Prostate gland (tissue), 2 donors: ENCODE data around the gene TOP1. TPM values are rescaled to one million over a fixed set of nuclear protein-coding genes. Genes with fewer than 3 reads are reported as not detected.

Experiments
- DNase-seq: peaks from one replicate; pipeline ENCODE4 v3.0.0-alpha.2; 2019; ENCODE audit warnings: low spot score
- H3K27ac ChIP-seq, 2 donors: fragments of 200-600 bp; sonication (generic); 2 replicates each; pipeline ENCODE4 v1.5.1; 2017 to 2019
- H3K27me3 ChIP-seq: fragments of 200-600 bp; sonication (generic); replicated peaks from 2 replicates; pipeline ENCODE4 v1.5.1; 2019; ENCODE audit not compliant: insufficient read depth
- H3K36me3 ChIP-seq, 2 donors: fragments of 200-600 bp; sonication (generic); 1 replicate in 1 of 2; 2 replicates in 1 of 2; pipeline versions ENCODE4 v1.5.1 to v1.8.1; 2017 to 2019
- H3K4me1 ChIP-seq: fragments of 200-600 bp; sonication (generic); replicated peaks from 2 replicates; pipeline ENCODE4 v1.5.1; 2019
- H3K4me3 ChIP-seq, 2 donors: fragments of 200-600 bp; sonication (generic); 2 replicates each; pipeline ENCODE4 v1.5.1; 2017 to 2019
- H3K9me3 ChIP-seq: fragments of 200-600 bp; sonication (generic); 2 replicates; pipeline ENCODE4 v1.5.1; 2017
- CTCF ChIP-seq, 4 experiments: fragments of 200-600 bp in 2 of 4; fragments of 450-650 bp in 2 of 4; sonication (generic) in 2 of 4; IDR thresholded peaks; 1 replicate in 3 of 4; 2 replicates in 1 of 4; pipeline ENCODE4 v1.5.1; 2016 to 2019; ENCODE audit warnings: antibody characterized with exemption in 4 of 4, mild to moderate bottlenecking in 2 of 4, moderate library complexity in 2 of 4
- POLR2A ChIP-seq: fragments of 450-650 bp; IDR thresholded peaks from one replicate; pipeline ENCODE4 v1.6.1; 2016; ENCODE audit warnings: antibody characterized with exemption, mild to moderate bottlenecking
- POLR2AphosphoS5 ChIP-seq: sonication (generic); formaldehyde crosslinking; IDR thresholded peaks from one replicate; pipeline ENCODE4 v1.6.1; 2017; ENCODE audit warnings: antibody characterized with exemption
- WGBS: methylation state at CpG from one replicate; pipeline ENCODE4 v1.1.5; 2018; 5-methylcytosine and 5-hydroxymethylcytosine counted together
- intact Hi-C: fragments of 100-400 bp; cut with DNase I; formaldehyde crosslinking; loops from one replicate; pipeline ENCODE4 v1.14.2; 2022
- total RNA-seq, 2 donors: library from RNA; depleted of rRNA; stranded (reverse); fragments of >200 nt; gene quantifications; one replicate each; pipeline ENCODE4 v1.1.0, GENCODE V29; 2016

Gene TOP1
- total RNA-seq, 2 donors from 2014 or later, result 32.3 to 36.9 TPM

GRCh38 chr20:41057999-41058673, 29.5 kb downstream of the TOP1 start:
- 87% methylated on average over 3 of the region's 3 CpGs for WGBS
- no peaks in the 10 kb centered on the region for H3K36me3 ChIP-seq
- DNase-seq, result no peak
- H3K27ac ChIP-seq, result no peak overlapping the region
- TF ChIP-seq POLR2AphosphoS5, result no peak
- TF ChIP-seq POLR2A, result no peak
- no peak for TF ChIP-seq CTCF (IDR thresholded peaks at IDR 0.05)
- no peak overlapping the region for H3K4me3 ChIP-seq
- H3K4me1 ChIP-seq, result no peaks in the 10 kb centered on the region
- no peaks in the 10 kb centered on the region for H3K27me3 ChIP-seq
- intact Hi-C loops, result no loop called here
- no peaks in the 10 kb centered on the region for H3K9me3 ChIP-seq

- H3K4me1 ChIP-seq, result no peaks in the 10 kb centered on the region
- no peaks in the 10 kb centered on the region for H3K9me3 ChIP-seq
- no peaks in the 10 kb centered on the region for H3K36me3 ChIP-seq
- intact Hi-C loops, result no loop called here
- no peaks in the 10 kb centered on the region for H3K27me3 ChIP-seq
- DNase-seq, result no peak
- no peak overlapping the region for H3K27ac ChIP-seq
- WGBS, result 93% methylated on average over 14 of the region's 14 CpGs
- no peak overlapping the region for H3K4me3 ChIP-seq
- TF ChIP-seq CTCF (IDR thresholded peaks at IDR 0.05) (no peak), POLR2A (no peak), POLR2AphosphoS5 (no peak)
Observed at GRCh38 chr20:41058674-41059635, 30.3 kb downstream of the TOP1 start.

GRCh38 chr20:41061155-41061554, 32.5 kb downstream of the TOP1 start:
- intact Hi-C loops, result no loop called here
- TF ChIP-seq CTCF (IDR thresholded peaks at IDR 0.05) (no peak), POLR2A (no peak), POLR2AphosphoS5 (peak; percentile 68)
- Histone ChIP-seq H3K27me3 (no peaks in the 10 kb centered on the region), H3K27ac (no peak overlapping the region), H3K4me1 (no peaks in the 10 kb centered on the region), H3K9me3 (no peaks in the 10 kb centered on the region), H3K36me3 (no peaks in the 10 kb centered on the region), H3K4me3 (no peak overlapping the region)
- no peak for DNase-seq
- 58% methylated on average over 3 of the region's 3 CpGs for WGBS

GRCh38 chr20:41063442-41063841, 34.8 kb downstream of the TOP1 start:
- intact Hi-C loops, result no loop called here
- no peak for DNase-seq
- H3K36me3 ChIP-seq, result no peaks in the 10 kb centered on the region
- no peaks in the 10 kb centered on the region for H3K4me1 ChIP-seq
- WGBS, result 68% methylated on average over 1 of the region's 1 CpG
- TF ChIP-seq POLR2A (no peak), POLR2AphosphoS5 (no peak), CTCF (IDR thresholded peaks at IDR 0.05) (no peak)
- no peak overlapping the region for H3K27ac ChIP-seq
- H3K9me3 ChIP-seq, result no peaks in the 10 kb centered on the region
- H3K4me3 ChIP-seq, result no peak overlapping the region
- no peaks in the 10 kb centered on the region for H3K27me3 ChIP-seq
